ENCODE results near the gene CELF3.

The CELF3 gene

DNA sequence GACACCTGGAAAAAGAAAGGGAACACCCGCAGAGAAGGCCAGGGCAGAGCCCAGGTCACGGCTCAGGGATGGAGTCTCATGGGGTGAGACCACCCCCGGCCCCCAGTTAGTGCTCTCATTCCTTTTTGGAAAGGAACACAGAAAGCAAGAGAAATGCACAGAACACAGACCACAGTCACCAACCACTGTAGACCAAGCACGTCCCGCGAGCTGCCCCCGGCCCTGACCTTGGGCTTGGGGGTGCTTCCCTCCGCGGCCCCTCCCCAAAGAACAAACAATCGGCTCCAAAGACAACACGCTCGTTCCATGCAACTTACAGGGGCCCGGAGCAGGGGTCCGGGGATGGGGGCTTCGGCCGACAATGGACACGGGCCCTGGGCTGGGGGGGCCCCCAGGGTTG is 12.8 kb downstream of the CELF3 start:
- H3K36me3 ChIP-seq (ENCODE audit: control insufficient read depth in 4 of 4, insufficient read depth in 4 of 4, low read length in 3 of 4) = peaks cover 0 to 14% (median 10%) of the 10 kb centered on the region in 4 experiments
- no peaks in the 10 kb centered on the region for H3K27me3 ChIP-seq (replicated peaks in 2 of 5; ENCODE audit: control insufficient read depth in 4 of 5, insufficient read depth in 5 of 5, low read length in 4 of 5)
- H3K4me3 ChIP-seq (ENCODE audit: control insufficient read depth in 1 of 7, extremely low read depth in 1 of 7, insufficient read depth in 4 of 7, low read depth in 2 of 7, low read length in 6 of 7) = peak overlapping the region in 4 of 7 experiments; percentile 11 to 45 (median 14)
- no peak for DNase-seq
- no peaks in the 10 kb centered on the region for H3K9me3 ChIP-seq (ENCODE audit: control extremely low read depth in 1 of 5, control insufficient read depth in 4 of 5, insufficient read depth in 2 of 5, low read depth in 1 of 5, low read length in 4 of 5)
- ChIA-PET CTCF (no interaction called here), POLR2A (no interaction called here)
- H3K4me1 ChIP-seq (ENCODE audit: control extremely low read depth in 1 of 4, control insufficient read depth in 4 of 4, insufficient read depth in 4 of 4, low read length in 3 of 4) = peaks cover 0 to 27% (median 24%) of the 10 kb centered on the region in 4 experiments
- 27% methylated on average over 11 of the region's 17 CpGs for WGBS (ENCODE audit: insufficient coverage)
- H3K27ac ChIP-seq (ENCODE audit: insufficient read depth in 1 of 2, low read depth in 1 of 2, low read length in 2 of 2, poor library complexity in 1 of 2, severe bottlenecking in 2 of 2) = no peak overlapping the region

DNA sequence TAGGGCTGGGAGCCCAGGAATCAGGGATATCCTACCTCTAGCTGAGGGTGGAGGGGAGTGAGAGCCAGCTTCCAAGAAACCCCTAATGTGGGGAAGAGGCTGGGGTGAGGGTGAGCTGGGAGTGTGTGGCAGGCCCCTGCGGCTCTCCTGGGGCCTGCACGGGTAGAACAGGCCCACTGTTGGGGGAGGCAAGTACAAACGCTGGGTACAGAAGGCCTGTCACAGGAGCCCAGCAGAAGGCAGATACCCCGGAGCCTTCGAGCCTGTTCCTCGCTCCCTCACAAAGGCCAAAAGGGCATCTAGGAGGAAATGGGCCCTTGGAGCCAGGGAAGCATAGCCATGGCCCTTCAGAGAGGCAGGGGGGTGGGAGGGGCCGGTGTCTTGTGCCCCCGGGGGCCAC is 13.7 kb downstream of the CELF3 start:
- Histone ChIP-seq H3K9me3 (ENCODE audit: control extremely low read depth in 1 of 5, control insufficient read depth in 4 of 5, insufficient read depth in 2 of 5, low read depth in 1 of 5, low read length in 4 of 5) (no peaks in the 10 kb centered on the region), H3K27me3 (replicated peaks in 2 of 5; ENCODE audit: control insufficient read depth in 4 of 5, insufficient read depth in 5 of 5, low read length in 4 of 5) (no peaks in the 10 kb centered on the region), H3K36me3 (ENCODE audit: control insufficient read depth in 4 of 4, insufficient read depth in 4 of 4, low read length in 3 of 4) (peaks cover 4 to 20% (median 13%) of the 10 kb centered on the region in 4 experiments), H3K27ac (ENCODE audit: insufficient read depth in 1 of 2, low read depth in 1 of 2, low read length in 2 of 2, poor library complexity in 1 of 2, severe bottlenecking in 2 of 2) (no peak overlapping the region), H3K4me3 (ENCODE audit: control insufficient read depth in 1 of 7, extremely low read depth in 1 of 7, insufficient read depth in 4 of 7, low read depth in 2 of 7, low read length in 6 of 7) (no peak overlapping the region), H3K4me1 (ENCODE audit: control extremely low read depth in 1 of 4, control insufficient read depth in 4 of 4, insufficient read depth in 4 of 4, low read length in 3 of 4) (peaks cover 0 to 27% (median 24%) of the 10 kb centered on the region in 4 experiments)
- 46% methylated on average over 8 of the region's 8 CpGs for WGBS (ENCODE audit: insufficient coverage)
- ChIA-PET CTCF (no interaction called here), POLR2A (no interaction called here)
- no peak for DNase-seq

DNA sequence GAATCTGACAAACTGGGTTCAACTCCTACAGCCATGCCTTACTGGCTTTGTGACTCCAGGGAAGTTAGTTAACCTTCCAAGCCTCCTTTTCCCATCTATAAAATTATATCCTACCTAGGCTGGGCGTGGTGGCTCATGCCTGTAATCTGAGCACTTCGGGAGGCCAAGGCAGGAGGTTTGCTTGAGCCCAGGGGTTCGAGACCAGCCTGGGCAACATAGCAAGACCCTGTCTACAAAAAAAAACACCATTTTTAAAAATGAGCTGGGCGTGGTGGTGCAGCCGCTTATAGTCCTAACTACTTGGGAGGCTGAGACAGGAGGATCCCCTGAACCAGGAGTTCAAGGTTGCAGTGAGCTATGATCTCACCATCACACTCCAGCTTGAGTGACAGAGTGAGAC is 15.1 kb downstream of the CELF3 start:
- H3K27ac ChIP-seq (ENCODE audit: insufficient read depth in 1 of 2, low read depth in 1 of 2, low read length in 2 of 2, poor library complexity in 1 of 2, severe bottlenecking in 2 of 2) = no peak overlapping the region
- H3K36me3 ChIP-seq (ENCODE audit: control insufficient read depth in 4 of 4, insufficient read depth in 4 of 4, low read length in 3 of 4) = peaks cover 8 to 29% (median 18%) of the 10 kb centered on the region in 4 experiments
- DNase-seq = no peak
- POLR2A ChIA-PET = interaction anchor here (0.6 kb wide), 1 partner anchor 35 kb away, joined by 4 read pairs; no protein-coding TSS in a partner anchor
- peaks cover 0 to 18% (median 17%) of the 10 kb centered on the region in 4 experiments for H3K4me1 ChIP-seq (ENCODE audit: control extremely low read depth in 1 of 4, control insufficient read depth in 4 of 4, insufficient read depth in 4 of 4, low read length in 3 of 4)
- no peaks in the 10 kb centered on the region for H3K27me3 ChIP-seq (replicated peaks in 2 of 5; ENCODE audit: control insufficient read depth in 4 of 5, insufficient read depth in 5 of 5, low read length in 4 of 5)
- H3K9me3 ChIP-seq (ENCODE audit: control extremely low read depth in 1 of 5, control insufficient read depth in 4 of 5, insufficient read depth in 2 of 5, low read depth in 1 of 5, low read length in 4 of 5) = no peaks in the 10 kb centered on the region
- WGBS (ENCODE audit: insufficient coverage) = 87% methylated on average over 4 of the region's 5 CpGs
- H3K4me3 ChIP-seq (ENCODE audit: control insufficient read depth in 1 of 7, extremely low read depth in 1 of 7, insufficient read depth in 4 of 7, low read depth in 2 of 7, low read length in 6 of 7) = no peak overlapping the region
- CTCF ChIA-PET = no interaction called here

DNA sequence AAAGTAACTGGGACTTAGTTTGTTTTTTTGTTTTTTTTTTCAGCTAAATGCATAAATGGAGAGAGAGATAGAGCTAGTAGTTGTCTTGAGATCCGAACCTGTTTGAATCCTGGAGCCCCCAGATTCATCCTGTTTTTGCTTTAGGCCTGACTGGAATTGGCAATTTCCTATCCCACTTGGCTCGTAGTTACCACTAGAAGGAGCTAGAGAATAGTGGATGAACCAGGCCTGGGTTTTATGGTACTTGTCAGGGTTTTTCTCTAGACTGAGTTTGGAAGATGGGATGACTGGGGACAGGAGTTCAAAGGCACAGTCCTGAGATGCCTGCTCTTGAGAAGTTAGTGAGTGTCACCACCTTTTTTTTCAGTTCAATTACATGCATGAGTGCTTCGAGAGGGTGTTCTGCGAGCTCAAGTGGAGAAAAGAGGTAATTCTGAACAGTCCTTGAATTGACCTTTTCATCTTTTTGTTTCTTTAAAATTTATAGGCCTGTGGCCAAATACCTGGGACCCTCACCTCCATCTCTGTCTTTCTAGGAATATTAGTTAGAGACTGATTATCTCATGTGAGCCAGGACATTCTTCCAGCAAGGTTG is 23.4 kb downstream of the CELF3 start:
- H3K4me1 ChIP-seq (ENCODE audit: control extremely low read depth in 1 of 4, control insufficient read depth in 4 of 4, insufficient read depth in 4 of 4, low read length in 3 of 4) = peaks cover 0 to 10% (median 8%) of the 10 kb centered on the region in 4 experiments
- peak overlapping the region in 1 of 2 experiments; percentile 25 for H3K27ac ChIP-seq (ENCODE audit: insufficient read depth in 1 of 2, low read depth in 1 of 2, low read length in 2 of 2, poor library complexity in 1 of 2, severe bottlenecking in 2 of 2)
- POLR2A ChIA-PET = no interaction called here
- WGBS (ENCODE audit: insufficient coverage) = 100% methylated on average over 4 of the region's 4 CpGs
- H3K4me3 ChIP-seq (ENCODE audit: control insufficient read depth in 1 of 7, extremely low read depth in 1 of 7, insufficient read depth in 4 of 7, low read depth in 2 of 7, low read length in 6 of 7) = no peak overlapping the region
- H3K36me3 ChIP-seq (ENCODE audit: control insufficient read depth in 4 of 4, insufficient read depth in 4 of 4, low read length in 3 of 4) = peaks cover 12 to 43% (median 25%) of the 10 kb centered on the region in 4 experiments
- CTCF ChIA-PET = interaction anchor here (0.8 to 1.8 kb wide), 7 partner anchors 24 to 153 kb away, joined by 3 to 5 read pairs (median 3); partner anchors contain the start of genes CELF3 and RIIAD1
- no peaks in the 10 kb centered on the region for H3K9me3 ChIP-seq (ENCODE audit: control extremely low read depth in 1 of 5, control insufficient read depth in 4 of 5, insufficient read depth in 2 of 5, low read depth in 1 of 5, low read length in 4 of 5)
- no peaks in the 10 kb centered on the region for H3K27me3 ChIP-seq (replicated peaks in 2 of 5; ENCODE audit: control insufficient read depth in 4 of 5, insufficient read depth in 5 of 5, low read length in 4 of 5)
- DNase-seq = peak; percentile 22 to 43 (median 27)

DNA sequence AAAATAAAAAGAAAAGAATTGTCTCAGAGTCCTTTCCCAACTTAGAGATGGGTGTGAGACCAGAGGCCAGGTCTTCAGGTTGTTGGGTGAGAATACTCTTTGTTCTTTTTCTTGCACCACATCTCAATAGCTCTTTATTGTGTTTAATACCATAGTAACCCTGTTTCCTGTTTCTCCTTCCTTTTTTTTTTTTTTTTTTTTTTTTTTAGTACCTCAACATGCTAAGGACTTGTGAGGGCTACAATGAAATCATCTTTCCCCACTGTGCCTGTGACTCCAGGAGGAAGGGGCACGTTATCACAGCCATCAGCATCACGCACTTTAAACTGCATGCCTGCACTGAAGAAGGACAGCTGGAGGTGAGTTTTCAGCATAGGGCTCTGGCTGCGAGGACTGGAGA is 24.4 kb downstream of the CELF3 start:
- H3K36me3 ChIP-seq (ENCODE audit: control insufficient read depth in 4 of 4, insufficient read depth in 4 of 4, low read length in 3 of 4) = peaks cover 12 to 37% (median 19%) of the 10 kb centered on the region in 4 experiments
- 92% methylated on average over 2 of the region's 3 CpGs for WGBS (ENCODE audit: insufficient coverage)
- ChIA-PET CTCF (interaction anchor here (0.6 to 0.8 kb wide), 2 partner anchors 31 to 186 kb away, joined by 3 to 4 read pairs; no protein-coding TSS in a partner anchor), POLR2A (interaction anchor here (0.7 kb wide), 1 partner anchor 82 kb away, joined by 4 read pairs; no protein-coding TSS in a partner anchor)
- H3K9me3 ChIP-seq (ENCODE audit: control extremely low read depth in 1 of 5, control insufficient read depth in 4 of 5, insufficient read depth in 2 of 5, low read depth in 1 of 5, low read length in 4 of 5) = no peaks in the 10 kb centered on the region
- H3K4me1 ChIP-seq (ENCODE audit: control extremely low read depth in 1 of 4, control insufficient read depth in 4 of 4, insufficient read depth in 4 of 4, low read length in 3 of 4) = peaks cover 0 to 10% (median 8%) of the 10 kb centered on the region in 4 experiments
- peak; percentile 14 to 70 (median 54) for DNase-seq
- H3K27me3 ChIP-seq (replicated peaks in 2 of 5; ENCODE audit: control insufficient read depth in 4 of 5, insufficient read depth in 5 of 5, low read length in 4 of 5) = no peaks in the 10 kb centered on the region
- H3K4me3 ChIP-seq (ENCODE audit: control insufficient read depth in 1 of 7, extremely low read depth in 1 of 7, insufficient read depth in 4 of 7, low read depth in 2 of 7, low read length in 6 of 7) = peak overlapping the region in 1 of 7 experiments; percentile 23
- H3K27ac ChIP-seq (ENCODE audit: insufficient read depth in 1 of 2, low read depth in 1 of 2, low read length in 2 of 2, poor library complexity in 1 of 2, severe bottlenecking in 2 of 2) = peak overlapping the region in 1 of 2 experiments; percentile 56

DNA sequence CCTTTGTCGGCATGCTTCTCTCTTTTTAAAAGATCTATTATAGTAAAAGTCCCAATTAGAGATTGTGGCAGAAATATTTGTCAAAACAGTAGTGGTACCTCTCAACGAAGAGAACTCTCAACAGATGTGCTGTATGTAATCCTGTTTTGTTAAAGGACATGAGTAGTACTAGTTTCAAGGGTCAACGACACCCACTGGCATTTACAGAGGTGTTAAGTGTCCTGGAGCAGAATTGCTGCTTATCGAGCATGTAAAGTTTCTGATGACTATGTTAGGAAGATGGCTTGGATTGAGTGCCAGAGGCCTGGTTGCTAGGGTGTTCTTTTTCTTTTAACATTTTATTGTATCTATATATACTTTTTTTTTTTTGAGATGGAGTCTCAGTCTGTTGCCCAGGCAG is 27.1 kb downstream of the CELF3 start:
- Histone ChIP-seq H3K9me3 (ENCODE audit: control extremely low read depth in 1 of 5, control insufficient read depth in 4 of 5, insufficient read depth in 2 of 5, low read depth in 1 of 5, low read length in 4 of 5) (no peaks in the 10 kb centered on the region), H3K4me3 (ENCODE audit: control insufficient read depth in 1 of 7, extremely low read depth in 1 of 7, insufficient read depth in 4 of 7, low read depth in 2 of 7, low read length in 6 of 7) (no peak overlapping the region), H3K27ac (ENCODE audit: insufficient read depth in 1 of 2, low read depth in 1 of 2, low read length in 2 of 2, poor library complexity in 1 of 2, severe bottlenecking in 2 of 2) (no peak overlapping the region), H3K36me3 (ENCODE audit: control insufficient read depth in 4 of 4, insufficient read depth in 4 of 4, low read length in 3 of 4) (peaks cover 12 to 32% (median 20%) of the 10 kb centered on the region in 4 experiments), H3K4me1 (ENCODE audit: control extremely low read depth in 1 of 4, control insufficient read depth in 4 of 4, insufficient read depth in 4 of 4, low read length in 3 of 4) (peaks cover 0 to 10% (median 8%) of the 10 kb centered on the region in 4 experiments), H3K27me3 (replicated peaks in 2 of 5; ENCODE audit: control insufficient read depth in 4 of 5, insufficient read depth in 5 of 5, low read length in 4 of 5) (no peaks in the 10 kb centered on the region)
- WGBS (ENCODE audit: insufficient coverage) = 100% methylated on average over 1 of the region's 4 CpGs
- ChIA-PET POLR2A (no interaction called here), CTCF (no interaction called here)
- no peak for DNase-seq

DNA sequence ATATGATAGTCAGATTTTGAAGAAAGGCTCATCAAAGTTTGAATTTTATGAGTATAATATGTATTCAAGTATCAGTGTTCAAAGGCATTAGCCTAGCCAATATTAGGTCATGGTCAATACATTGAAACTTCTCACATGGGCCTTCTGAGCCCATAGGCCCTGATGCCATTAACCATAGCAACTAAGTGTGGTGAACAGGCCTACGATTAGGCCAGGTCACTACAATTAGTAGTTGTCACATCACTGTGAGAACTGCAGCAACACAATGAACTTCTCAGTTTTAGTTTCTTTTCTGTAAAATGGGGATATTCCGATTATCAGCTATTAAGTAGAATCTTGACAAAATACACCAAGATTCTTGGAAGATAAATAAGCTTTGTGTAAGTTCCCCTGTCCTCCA is 30.0 kb downstream of the CELF3 start:
- Histone ChIP-seq H3K9me3 (ENCODE audit: control extremely low read depth in 1 of 5, control insufficient read depth in 4 of 5, insufficient read depth in 2 of 5, low read depth in 1 of 5, low read length in 4 of 5) (no peaks in the 10 kb centered on the region), H3K27me3 (replicated peaks in 2 of 5; ENCODE audit: control insufficient read depth in 4 of 5, insufficient read depth in 5 of 5, low read length in 4 of 5) (no peaks in the 10 kb centered on the region), H3K4me3 (ENCODE audit: control insufficient read depth in 1 of 7, extremely low read depth in 1 of 7, insufficient read depth in 4 of 7, low read depth in 2 of 7, low read length in 6 of 7) (no peak overlapping the region), H3K4me1 (ENCODE audit: control extremely low read depth in 1 of 4, control insufficient read depth in 4 of 4, insufficient read depth in 4 of 4, low read length in 3 of 4) (no peaks in the 10 kb centered on the region), H3K36me3 (ENCODE audit: control insufficient read depth in 4 of 4, insufficient read depth in 4 of 4, low read length in 3 of 4) (peaks cover 3 to 27% (median 6%) of the 10 kb centered on the region in 4 experiments), H3K27ac (ENCODE audit: insufficient read depth in 1 of 2, low read depth in 1 of 2, low read length in 2 of 2, poor library complexity in 1 of 2, severe bottlenecking in 2 of 2) (no peak overlapping the region)
- WGBS (ENCODE audit: insufficient coverage) = no CpG with 5 or more reads among the region's 2 CpGs
- no peak for DNase-seq
- POLR2A ChIA-PET = interaction anchor here (0.6 kb wide), 1 partner anchor 228 kb away, joined by 4 read pairs; no protein-coding TSS in a partner anchor
- CTCF ChIA-PET = no interaction called here

Data from common myeloid progenitor, CD34-positive (primary cell).